Neural progenitor cell (in vitro differentiated cells): Measurements from ENCODE around the gene DOCK10.

Source experiments
- CTCF ChIP-seq: fragments of 200-600 bp; sonication (generic); IDR thresholded peaks from 2 replicates; pipeline ENCODE4 v1.5.1; 2017; ENCODE audit warnings: antibody characterized with exemption, mild to moderate bottlenecking
- EZH2 ChIP-seq: fragments of 200-600 bp; sonication (generic); IDR thresholded peaks from 2 replicates; pipeline ENCODE4 v1.6.1; 2017; ENCODE audit warnings: antibody characterized with exemption, mild to moderate bottlenecking, moderate library complexity
- EZH2phosphoT487 ChIP-seq: fragments of 200-600 bp; sonication (generic); IDR thresholded peaks from 2 replicates; pipeline ENCODE4 v1.6.1; 2017; ENCODE audit warnings: antibody characterized with exemption

DNA sequence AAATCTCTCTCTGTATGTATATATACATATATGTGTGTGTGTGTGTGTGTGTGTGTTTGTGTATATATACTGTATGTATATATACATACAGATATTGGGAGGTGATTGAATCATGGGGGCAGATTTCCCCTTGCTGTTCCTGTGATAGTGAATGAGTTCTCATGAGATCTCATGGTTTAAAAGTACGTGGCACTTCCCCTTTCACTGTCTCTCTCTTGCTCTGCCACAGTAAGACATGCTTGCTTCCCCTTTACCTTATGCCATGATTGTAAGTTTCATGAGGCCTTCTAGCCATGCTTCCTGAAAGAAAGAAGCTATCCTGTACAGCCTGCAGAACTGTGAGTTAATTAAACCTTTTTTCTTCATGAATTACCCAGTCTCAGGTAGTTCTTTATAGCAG lies 307.3 kb downstream of the DOCK10 start:
- TF ChIP-seq EZH2, result no peak
- TF ChIP-seq CTCF, result no peak
- TF ChIP-seq EZH2phosphoT487, result no peak
